ENCODE data around the gene KIF3A. TPM values are rescaled to one million over a fixed set of nuclear protein-coding genes. Genes with fewer than 3 reads are reported as not detected.

Gene KIF3A
- total RNA-seq, 1 donor from 2014 or later: 27.6 TPM

DNA sequence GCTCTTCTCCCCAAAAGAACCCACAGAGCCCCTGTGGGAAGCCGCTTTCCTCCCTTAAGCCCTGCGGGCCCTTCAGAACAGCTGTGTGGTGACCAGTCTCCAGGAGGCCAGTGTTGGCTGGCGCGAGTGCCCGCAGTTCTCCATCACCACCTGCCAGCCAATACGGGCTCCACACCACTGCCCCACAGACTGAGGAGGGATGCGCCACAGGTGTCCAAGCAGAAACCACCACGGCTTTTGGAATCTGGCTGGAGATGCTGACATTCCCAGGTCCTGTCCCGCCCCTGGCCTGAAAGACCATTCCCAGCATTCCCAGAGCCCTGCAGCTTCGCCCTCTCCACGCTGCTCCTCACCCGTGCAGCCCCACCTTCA lies 22.7 kb upstream of the KIF3A start:
- Histone ChIP-seq H3K9ac (no peak overlapping the region), H3K4me3 (no peak overlapping the region), H2AFZ (replicated peaks) (no peak overlapping the region), H3K36me3 (no peaks in the 10 kb centered on the region), H3K9me3 (ENCODE audit: low read depth) (no peaks in the 10 kb centered on the region), H3K79me2 (ENCODE audit: low read depth) (no peaks in the 10 kb centered on the region), H3F3A (ENCODE audit: low read depth) (peaks cover 2% of the 10 kb centered on the region), H3K27me3 (no peaks in the 10 kb centered on the region), H3K27ac (no peak overlapping the region), H3K4me2 (no peak overlapping the region), H3K4me1 (peaks cover 4% of the 10 kb centered on the region), H4K20me1 (ENCODE audit: low read depth) (no peaks in the 10 kb centered on the region)
- Mint-ChIP-seq H3K4me1 (peaks cover 5% of the 10 kb centered on the region), H3K27me3 (ENCODE audit: insufficient read depth, low read depth) (peaks cover 2% of the 10 kb centered on the region), H3K27ac (no peak overlapping the region), H3K9me3 (no peaks in the 10 kb centered on the region), H3K4me3 (no peak overlapping the region), H3K36me3 (peaks cover 18% of the 10 kb centered on the region)
- DNase-seq (ENCODE audit: low spot score): no peak
- TF ChIP-seq, protein P1, sequence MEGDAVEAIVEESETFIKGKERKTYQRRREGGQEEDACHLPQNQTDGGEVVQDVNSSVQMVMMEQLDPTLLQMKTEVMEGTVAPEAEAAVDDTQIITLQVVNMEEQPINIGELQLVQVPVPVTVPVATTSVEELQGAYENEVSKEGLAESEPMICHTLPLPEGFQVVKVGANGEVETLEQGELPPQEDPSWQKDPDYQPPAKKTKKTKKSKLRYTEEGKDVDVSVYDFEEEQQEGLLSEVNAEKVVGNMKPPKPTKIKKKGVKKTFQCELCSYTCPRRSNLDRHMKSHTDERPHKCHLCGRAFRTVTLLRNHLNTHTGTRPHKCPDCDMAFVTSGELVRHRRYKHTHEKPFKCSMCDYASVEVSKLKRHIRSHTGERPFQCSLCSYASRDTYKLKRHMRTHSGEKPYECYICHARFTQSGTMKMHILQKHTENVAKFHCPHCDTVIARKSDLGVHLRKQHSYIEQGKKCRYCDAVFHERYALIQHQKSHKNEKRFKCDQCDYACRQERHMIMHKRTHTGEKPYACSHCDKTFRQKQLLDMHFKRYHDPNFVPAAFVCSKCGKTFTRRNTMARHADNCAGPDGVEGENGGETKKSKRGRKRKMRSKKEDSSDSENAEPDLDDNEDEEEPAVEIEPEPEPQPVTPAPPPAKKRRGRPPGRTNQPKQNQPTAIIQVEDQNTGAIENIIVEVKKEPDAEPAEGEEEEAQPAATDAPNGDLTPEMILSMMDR (IDR thresholded peaks at IDR 0.05): no peak
- TF ChIP-seq EZH2phosphoT487 (IDR thresholded peaks at IDR 0.05): no peak
- TF ChIP-seq EZH2 (IDR thresholded peaks at IDR 0.05): no peak

DNA sequence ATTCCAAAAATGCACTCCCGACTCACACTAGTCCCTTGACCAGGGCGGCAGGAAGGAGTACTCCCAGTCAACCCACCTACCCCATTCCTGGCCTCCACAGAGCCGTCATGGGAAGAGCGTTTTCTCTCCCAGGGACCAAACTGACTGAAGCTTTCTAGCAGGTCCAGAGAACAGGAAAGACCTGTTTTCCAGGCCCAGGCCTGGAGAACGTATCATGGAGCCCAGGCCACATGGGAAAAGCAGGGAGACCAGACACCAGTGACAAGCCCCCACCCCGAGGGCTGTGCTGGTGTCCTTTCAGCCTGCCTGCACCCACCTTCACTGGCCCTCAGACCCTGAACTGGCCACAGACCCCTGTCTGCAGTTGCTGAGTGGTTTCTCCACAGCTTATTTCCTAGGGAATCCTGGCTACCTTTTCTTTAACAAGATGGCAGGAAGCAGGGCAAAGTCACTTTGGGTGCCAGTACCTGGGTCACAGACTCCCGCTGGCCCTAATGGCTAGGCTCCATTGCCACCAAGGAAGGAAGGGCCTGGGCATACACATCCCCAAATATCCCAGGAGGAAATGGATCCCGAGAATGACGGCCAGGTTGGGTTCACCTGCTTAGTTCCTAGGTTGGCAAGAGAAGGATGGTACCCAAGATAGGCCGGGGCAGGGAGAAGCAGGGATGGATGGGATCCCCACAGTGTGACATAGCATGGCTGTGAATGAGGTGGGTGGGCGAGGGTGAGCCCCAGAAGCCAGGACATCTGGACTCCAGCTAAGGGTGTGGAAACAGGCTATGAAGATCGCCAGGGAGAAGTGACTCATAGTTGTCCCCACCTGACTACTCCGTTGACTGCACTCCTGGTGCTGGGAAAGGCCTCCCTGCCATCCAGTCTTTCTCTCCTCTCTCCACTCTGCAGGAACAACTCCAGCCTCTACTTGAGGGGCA lies 22.0 kb upstream of the KIF3A start:
- H3K4me1 Mint-ChIP-seq: peaks cover 10% of the 10 kb centered on the region

DNA sequence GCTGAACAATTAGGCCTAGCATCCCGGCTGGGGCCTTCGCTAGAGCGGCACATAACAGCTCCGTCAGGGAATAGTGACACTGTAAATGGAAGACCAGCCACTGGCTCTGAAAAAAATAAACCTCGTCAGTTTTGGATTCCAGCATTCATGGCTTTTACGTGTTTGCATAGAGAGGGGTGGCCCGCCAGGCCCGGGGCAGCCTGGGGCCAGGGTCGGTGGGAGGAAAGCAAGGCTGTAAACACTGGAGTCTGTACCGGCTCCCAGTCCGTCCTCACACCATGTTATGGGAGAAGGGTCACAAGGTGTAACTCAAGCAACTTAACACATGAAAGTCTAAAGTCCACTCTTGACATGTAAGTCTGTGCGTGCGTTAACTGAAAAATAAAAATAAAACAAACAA lies 21.1 kb upstream of the KIF3A start:
- no peak for DNase-seq (ENCODE audit: low spot score)
- no peaks in the 10 kb centered on the region for H3K9me3 ChIP-seq (ENCODE audit: low read depth)
- H3K4me2 ChIP-seq: no peak overlapping the region
- H3K79me2 ChIP-seq (ENCODE audit: low read depth): no peaks in the 10 kb centered on the region
- no peak overlapping the region for H2AFZ ChIP-seq (replicated peaks)
- TF ChIP-seq EZH2phosphoT487 (IDR thresholded peaks at IDR 0.05) (no peak), EZH2 (IDR thresholded peaks at IDR 0.05) (no peak)
- TF ChIP-seq, protein P1 (IDR thresholded peaks at IDR 0.05): no peak
- Mint-ChIP-seq H3K4me3 (no peak overlapping the region), H3K4me1 (peaks cover 17% of the 10 kb centered on the region), H3K27me3 (ENCODE audit: insufficient read depth, low read depth) (peaks cover 4% of the 10 kb centered on the region), H3K36me3 (peaks cover 13% of the 10 kb centered on the region), H3K9me3 (no peaks in the 10 kb centered on the region), H3K27ac (no peak overlapping the region)
- H3F3A ChIP-seq (ENCODE audit: low read depth): peaks cover 17% of the 10 kb centered on the region
- H4K20me1 ChIP-seq (ENCODE audit: low read depth): no peaks in the 10 kb centered on the region
- H3K4me1 ChIP-seq: peaks cover 20% of the 10 kb centered on the region
- no peaks in the 10 kb centered on the region for H3K27me3 ChIP-seq
- H3K36me3 ChIP-seq: no peaks in the 10 kb centered on the region
- H3K4me3 ChIP-seq: no peak overlapping the region
- no peak overlapping the region for H3K9ac ChIP-seq
- no peak overlapping the region for H3K27ac ChIP-seq

More for the DNA sequence above, 22.0 kb upstream of the KIF3A start:
- Histone ChIP-seq H3K9ac (no peak overlapping the region), H4K20me1 (ENCODE audit: low read depth) (no peaks in the 10 kb centered on the region), H3K36me3 (no peaks in the 10 kb centered on the region), H3K4me3 (no peak overlapping the region), H3K9me3 (ENCODE audit: low read depth) (no peaks in the 10 kb centered on the region), H3K27ac (no peak overlapping the region), H3K4me1 (peaks cover 11% of the 10 kb centered on the region), H2AFZ (replicated peaks) (no peak overlapping the region), H3K27me3 (no peaks in the 10 kb centered on the region), H3K79me2 (ENCODE audit: low read depth) (no peaks in the 10 kb centered on the region), H3F3A (ENCODE audit: low read depth) (peaks cover 8% of the 10 kb centered on the region), H3K4me2 (no peak overlapping the region)
- Mint-ChIP-seq H3K27ac (peak overlapping the region; percentile 87), H3K27me3 (ENCODE audit: insufficient read depth, low read depth) (peaks cover 2% of the 10 kb centered on the region), H3K4me3 (no peak overlapping the region), H3K36me3 (peaks cover 16% of the 10 kb centered on the region), H3K9me3 (no peaks in the 10 kb centered on the region)
- TF ChIP-seq EZH2 (IDR thresholded peaks at IDR 0.05): no peak
- no peak for TF ChIP-seq EZH2phosphoT487 (IDR thresholded peaks at IDR 0.05)
- TF ChIP-seq, protein P1 (IDR thresholded peaks at IDR 0.05): no peak
- DNase-seq (ENCODE audit: low spot score): no peak
